Upper lobe of left lung (tissue), 4 donors: Measurements from ENCODE around the gene PEX14.

Experiments
- POLR2AphosphoS5 ChIP-seq, 2 donors: sonication (generic); formaldehyde crosslinking; IDR thresholded peaks; one replicate each; pipeline ENCODE4 v1.5.1; 2017; ENCODE audit warnings: antibody characterized with exemption in 2 of 2
- TF ChIP-seq, protein P1 (sequence below), 6 experiments: fragments of 450-650 bp in 4 of 6; fragments of 200-600 bp in 2 of 6; sonication (generic) in 2 of 6; IDR thresholded peaks; one replicate each; pipeline ENCODE4 v1.5.1; 2016 to 2019; ENCODE audit warnings: antibody characterized with exemption in 6 of 6

DNA sequence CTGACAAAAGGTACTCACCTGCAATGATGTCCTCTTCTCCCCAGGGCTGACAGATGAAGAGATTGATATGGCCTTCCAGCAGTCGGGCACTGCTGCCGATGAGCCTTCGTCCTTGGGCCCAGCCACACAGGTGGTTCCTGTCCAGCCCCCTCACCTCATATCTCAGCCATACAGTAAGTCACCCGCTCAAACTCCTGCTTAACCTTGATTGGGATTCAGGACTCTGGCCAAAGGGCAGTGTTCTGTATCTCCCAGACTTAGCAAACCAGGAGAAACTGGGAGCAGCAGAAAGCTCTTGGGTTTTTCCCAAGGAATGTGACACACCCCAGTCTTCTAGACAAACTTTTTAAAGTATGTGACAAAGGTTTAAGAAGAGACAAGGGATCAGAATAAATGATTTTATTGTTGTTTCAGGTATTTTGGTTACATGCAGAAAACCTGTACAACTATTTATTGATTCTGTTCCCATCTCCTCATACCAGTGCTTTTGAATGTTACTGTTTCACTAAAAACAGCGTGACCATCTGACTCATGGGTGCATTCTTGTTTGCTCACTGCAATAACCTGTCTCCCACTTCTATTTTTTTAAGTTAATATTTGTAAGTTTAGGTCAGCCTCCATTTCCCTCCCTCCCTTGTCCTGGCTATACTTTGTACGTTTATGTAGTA lies 124.6 kb downstream of the PEX14 start:
- TF ChIP-seq, protein P1, sequence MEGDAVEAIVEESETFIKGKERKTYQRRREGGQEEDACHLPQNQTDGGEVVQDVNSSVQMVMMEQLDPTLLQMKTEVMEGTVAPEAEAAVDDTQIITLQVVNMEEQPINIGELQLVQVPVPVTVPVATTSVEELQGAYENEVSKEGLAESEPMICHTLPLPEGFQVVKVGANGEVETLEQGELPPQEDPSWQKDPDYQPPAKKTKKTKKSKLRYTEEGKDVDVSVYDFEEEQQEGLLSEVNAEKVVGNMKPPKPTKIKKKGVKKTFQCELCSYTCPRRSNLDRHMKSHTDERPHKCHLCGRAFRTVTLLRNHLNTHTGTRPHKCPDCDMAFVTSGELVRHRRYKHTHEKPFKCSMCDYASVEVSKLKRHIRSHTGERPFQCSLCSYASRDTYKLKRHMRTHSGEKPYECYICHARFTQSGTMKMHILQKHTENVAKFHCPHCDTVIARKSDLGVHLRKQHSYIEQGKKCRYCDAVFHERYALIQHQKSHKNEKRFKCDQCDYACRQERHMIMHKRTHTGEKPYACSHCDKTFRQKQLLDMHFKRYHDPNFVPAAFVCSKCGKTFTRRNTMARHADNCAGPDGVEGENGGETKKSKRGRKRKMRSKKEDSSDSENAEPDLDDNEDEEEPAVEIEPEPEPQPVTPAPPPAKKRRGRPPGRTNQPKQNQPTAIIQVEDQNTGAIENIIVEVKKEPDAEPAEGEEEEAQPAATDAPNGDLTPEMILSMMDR (IDR thresholded peaks at IDR 0.05) = no peak
- no peak for TF ChIP-seq POLR2AphosphoS5 (IDR thresholded peaks at IDR 0.05)
